Activated T-helper 1 cell treated with anti-CD3 and anti-CD28 coated beads, Interleukin-2, amount 50 U/mL, for 16 hours (primary cell): Measurements from ENCODE around the gene COMMD3.
A peak's percentile ranks its signal among the peaks of the same experiment; 100 is the strongest.
"Not testable (repeated sequence)": the region's sequence is repeated elsewhere in the genome, so short reads cannot be mapped to it uniquely, and the experiment has no call there.

Experiments used
- DNase-seq, 2 donors: peaks; one replicate each; pipeline ENCODE4 v3.0.0-alpha.2; 2020; ENCODE audit warnings: low read depth in 1 of 2, low spot score in 1 of 2

The COMMD3 gene

GRCh38 chr10:22316286-22317075 is at the start of gene COMMD3:
Gene COMMD3, plus strand, starts transcription at chr10:22316388. Its CDS starts 30 bp downstream, at chr10:22316418.
- peak; percentile 59 to 62 for DNase-seq

GRCh38 chr10:22268503-22268902 is 47.7 kb upstream of the COMMD3 start:
- no peak for DNase-seq

- no peak for DNase-seq
Observed at GRCh38 chr10:22271786-22272185, 44.4 kb upstream of the COMMD3 start.

GRCh38 chr10:22278441-22278782 is 37.8 kb upstream of the COMMD3 start:
- no peak for DNase-seq

GRCh38 chr10:22280078-22280477 is 36.1 kb upstream of the COMMD3 start:
- no peak for DNase-seq

DNA sequence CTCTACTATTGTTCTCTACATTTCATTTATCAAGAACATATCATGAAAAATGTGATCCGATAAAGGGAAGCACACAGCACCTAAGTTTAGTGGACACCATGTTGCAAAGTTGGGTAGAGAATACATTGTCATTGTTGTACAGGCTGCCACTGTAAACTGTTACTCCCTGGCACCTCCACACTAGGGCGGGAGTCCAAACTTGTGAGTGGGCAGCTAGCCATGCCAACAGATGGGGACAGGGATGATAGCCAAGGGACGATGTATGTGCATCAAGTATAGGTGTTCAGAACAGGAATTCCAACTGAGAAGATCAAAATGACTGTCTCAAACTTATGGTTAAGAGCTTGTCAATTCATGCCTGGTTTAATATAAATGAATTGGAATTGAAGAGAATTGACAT is 31.1 kb upstream of the COMMD3 start:
- DNase-seq, result no peak

DNA sequence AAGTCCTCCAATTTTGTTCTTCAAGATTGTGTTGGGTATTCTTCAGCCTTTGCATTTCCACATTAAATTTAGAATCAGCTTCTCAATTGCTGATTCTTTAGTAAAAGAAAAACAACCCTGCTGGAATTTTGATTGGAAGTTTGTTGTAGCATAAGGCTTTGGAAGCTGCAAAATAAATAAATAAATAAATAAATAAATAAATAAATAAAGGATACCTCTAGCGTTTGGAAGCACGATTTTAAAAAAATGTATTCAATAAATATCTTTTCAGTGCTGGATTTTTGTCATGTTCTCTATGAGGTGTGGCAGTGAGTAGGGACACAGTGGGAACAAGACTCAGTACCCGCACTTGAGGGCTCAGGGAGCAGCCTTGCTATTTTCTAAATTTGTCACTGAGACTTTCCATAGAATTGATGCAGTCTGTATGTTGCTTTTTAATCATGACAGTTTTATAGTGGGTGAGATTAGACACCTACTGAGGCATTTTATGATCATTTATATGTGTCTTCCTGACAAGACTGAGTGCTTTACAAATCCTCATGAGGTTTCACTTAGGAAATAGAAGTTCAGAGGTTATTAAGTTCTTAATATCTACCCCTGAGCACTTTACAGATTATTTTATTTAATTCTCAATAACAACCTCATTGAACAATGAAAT is 22.3 kb upstream of the COMMD3 start:
- DNase-seq, result no peak

DNA sequence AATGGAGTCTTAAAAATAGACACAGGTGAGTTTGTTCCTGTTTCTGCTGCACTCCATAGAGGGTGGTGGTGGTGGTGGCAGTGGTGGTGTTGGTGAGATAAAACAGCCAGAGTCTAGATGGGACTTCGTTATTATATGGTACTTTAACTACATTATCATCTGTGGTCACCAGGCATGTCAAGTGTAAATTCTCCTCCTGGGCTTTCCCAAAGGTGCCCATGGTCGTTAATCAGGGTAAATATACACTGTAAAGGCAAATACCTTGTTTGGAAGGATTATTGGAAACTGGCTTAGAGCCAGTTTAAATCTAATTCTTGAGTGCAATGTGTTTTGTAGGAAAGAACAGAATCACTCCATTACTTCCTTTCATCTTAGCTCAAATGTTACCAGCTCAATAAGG is 21.5 kb upstream of the COMMD3 start:
- DNase-seq, result no peak

DNA sequence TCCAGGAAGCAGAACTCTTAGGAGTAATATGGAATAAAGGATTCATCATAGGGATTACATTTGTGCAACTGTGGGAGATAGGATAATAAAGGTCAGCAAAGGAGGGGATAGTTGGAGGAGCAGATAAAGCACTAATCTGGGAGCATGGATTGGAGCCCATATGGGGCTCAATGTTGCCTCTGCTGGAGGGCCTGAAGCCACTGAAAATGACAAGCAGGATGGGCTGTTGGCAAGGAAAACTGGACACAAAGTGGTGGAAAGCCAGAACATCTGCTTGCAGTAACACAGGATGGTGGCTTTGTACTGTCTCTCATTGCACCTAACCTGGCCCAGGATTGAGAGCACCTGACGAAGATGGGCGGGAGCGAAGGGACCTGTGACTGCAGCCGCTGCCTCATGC is 15.0 kb upstream of the COMMD3 start:
- DNase-seq, result no peak

DNA sequence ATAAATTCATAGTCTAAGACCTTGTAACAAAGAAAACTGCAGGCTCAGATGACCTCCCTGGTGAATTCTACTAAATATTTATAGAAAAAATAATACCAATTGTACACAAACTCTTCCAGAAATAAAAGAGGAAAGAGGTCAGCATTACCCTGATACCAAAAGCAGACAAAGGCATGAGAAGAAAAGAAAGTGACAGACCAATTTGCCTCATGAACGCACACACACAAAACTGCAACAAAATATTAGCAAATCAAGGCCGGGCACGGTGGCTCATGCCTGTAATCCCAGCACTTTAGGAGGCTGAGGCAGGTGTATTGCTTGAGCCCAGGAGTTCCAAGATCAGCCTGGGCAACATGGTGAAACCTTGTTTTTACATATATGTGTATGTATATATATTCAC is 12.7 kb upstream of the COMMD3 start:
- no peak for DNase-seq

- no peak for DNase-seq
Observed at GRCh38 chr10:22305721-22306120, 10.5 kb upstream of the COMMD3 start.

DNA sequence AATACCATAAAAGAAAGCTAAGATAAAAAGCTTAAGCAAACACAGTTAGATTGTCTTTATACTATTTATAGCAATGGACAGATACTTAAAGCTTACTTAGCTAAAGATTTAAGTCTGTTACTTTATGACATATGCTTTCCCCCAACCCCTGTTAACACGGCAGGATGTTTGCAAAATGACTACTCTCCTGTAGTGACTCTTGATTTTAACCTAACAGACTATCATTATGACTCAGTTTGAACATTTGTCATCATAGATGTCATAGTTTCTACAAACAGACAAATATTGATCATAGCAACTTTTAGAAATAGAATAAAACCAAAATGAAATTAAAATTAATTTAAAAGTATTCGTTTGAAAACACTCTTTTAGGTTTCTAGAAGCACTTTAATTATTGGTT is 7.8 kb upstream of the COMMD3 start:
- peak in 1 of 2 donors; percentile 4 for DNase-seq

DNA sequence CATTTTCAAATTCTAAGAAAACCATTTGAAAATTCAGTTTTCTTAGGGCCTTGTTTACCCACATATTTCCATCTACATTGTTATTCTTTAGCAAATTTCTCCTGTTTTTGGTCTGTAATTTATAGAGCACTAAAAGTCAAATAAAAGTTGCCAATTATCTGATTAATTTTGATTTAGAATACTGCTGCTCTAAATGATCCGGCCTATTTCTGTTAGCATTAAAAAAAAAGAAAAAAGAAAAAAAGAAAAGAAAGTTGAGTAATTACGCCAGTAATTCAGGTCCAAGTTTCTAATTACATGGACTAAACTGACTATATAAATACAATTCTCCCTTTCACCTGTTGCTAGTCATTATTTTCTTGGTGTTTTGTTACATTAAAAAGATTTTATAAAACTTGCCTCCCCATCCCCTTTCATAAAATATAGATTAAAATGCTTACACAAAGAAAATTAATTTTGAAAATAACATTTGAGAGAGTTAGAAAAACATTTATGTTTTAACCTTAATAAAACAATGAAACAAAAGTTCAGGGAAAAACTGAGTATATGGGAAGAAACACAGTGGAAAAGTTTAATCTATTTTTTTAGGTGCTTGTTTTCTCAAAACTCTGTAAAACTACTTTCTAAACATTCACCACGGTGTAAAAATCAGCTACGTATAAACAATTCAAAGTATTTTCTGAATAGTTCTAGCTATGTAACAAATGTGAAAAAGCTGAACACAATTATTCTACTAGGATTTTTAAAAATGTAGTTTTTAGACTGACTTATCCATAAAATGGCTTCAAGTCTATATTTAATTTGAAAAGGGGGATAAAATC is 6.8 kb upstream of the COMMD3 start:
- no peak for DNase-seq

DNA sequence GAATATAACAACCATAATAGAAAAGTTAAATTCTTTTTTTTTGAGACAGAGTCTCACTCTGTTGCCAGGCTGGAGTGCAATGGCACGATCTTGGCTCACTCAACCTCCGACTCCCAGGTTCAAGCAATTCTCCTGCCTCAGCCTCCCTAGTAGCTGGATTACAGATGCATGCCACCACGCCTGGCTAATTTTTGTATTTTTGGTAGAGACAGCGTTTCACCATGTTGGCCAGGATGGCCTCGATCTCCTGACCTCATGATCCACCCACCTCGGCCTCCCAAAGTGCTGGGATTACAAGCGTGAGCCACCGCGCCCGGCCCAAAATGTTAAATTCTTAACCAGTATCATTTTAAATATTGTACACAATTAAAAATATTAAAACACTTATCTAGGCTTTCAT is 6.2 kb upstream of the COMMD3 start:
- not testable (repeated sequence) for DNase-seq

- DNase-seq, result no peak
Observed at GRCh38 chr10:22310928-22311327, 5.3 kb upstream of the COMMD3 start.

DNA sequence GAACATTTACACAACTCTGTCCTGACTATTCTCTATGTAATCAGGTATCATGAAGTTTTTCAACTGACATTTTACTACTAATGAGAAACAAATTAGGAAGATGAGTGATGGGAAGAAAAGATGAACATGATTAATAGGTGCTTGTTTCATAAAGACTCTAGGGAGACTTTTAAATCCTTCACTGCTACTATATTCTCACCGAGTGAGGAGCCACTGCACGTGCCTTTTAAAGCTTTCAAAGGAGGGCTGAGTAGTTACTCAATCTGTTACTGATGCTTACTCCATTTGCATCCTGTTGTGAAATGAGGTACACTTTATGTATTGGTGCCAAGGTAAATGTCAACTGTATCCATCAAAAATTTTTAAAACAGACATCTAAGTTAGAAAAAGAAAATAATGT is 1.3 kb upstream of the COMMD3 start:
- no peak for DNase-seq

DNA sequence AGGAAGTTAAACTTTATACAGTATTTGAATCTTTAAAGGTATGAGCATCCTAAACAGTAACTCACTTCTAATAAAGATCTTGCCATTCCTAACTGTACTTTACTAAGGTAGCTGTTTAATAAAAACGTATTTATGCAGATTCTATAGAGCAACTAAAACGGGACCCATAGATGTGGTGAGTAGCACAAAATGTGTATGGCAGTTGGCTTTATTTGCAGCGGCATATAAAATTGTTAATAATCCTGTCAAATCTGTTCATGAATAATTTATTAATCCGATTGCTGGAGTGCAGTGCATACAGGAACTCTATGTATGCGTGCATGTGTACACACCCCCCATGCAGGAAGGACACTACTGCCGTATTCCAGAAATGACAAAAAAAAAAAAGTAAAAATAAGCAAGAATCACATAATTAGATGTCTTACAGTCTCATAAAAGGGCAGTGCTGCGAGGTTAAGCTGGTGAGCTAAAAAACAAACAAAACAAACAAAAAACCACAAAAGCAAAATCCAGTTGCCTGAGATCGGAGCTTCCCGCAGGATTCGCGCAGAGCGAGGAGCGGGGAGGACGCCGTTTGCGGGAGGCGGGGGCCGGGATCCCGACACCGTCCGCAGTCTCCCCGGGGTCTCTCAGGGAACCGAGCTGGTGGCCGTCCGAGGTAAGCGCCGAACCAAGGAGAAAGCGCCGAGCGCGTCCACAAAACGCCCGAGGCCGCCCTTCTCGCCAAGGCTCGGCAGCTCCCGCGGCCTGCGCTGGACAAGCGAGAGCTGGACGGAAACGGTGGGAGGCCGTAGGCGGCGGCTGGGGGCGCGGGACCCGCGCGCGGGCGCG is 518 bp upstream of the COMMD3 start:
- no peak for DNase-seq

GRCh38 chr10:22317076-22317370 is 835 bp downstream of the COMMD3 start:
- no peak for DNase-seq

GRCh38 chr10:22317771-22318565 is 1.8 kb downstream of the COMMD3 start:
- DNase-seq, result no peak

DNA sequence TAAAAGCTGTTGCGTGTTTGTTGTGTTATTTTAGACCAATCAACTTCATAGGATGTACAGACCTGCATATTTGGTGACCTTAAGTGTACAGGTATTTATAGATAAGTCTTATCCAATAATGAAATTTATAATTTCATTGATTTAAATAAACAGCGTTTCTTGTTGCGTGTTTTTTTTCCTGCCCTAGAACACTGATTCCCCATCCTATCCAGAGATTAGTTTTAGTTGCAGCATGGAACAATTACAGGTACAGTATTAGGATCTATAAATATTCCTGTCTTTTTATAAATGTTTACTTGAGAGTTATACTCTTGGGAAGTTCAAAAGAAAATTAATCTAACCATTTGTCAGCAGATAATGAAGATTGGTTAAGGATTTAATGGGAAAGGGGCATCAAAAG is 2.6 kb downstream of the COMMD3 start:
- DNase-seq, result no peak
